Esophagus squamous epithelium (tissue), 4 donors: Measurements from ENCODE around the gene CCNY.

Source experiments
- CTCF ChIP-seq, 6 experiments: fragments of 450-650 bp in 4 of 6; fragments of 200-600 bp in 2 of 6; sonication (generic) in 2 of 6; IDR thresholded peaks; one replicate each; pipeline ENCODE4 v1.5.1; 2016 to 2019; ENCODE audit warnings: antibody characterized with exemption in 6 of 6, mild to moderate bottlenecking in 4 of 6, moderate library complexity in 4 of 6
- POLR2A ChIP-seq, 4 donors: fragments of 450-650 bp; IDR thresholded peaks; one replicate each; pipeline ENCODE4 v1.6.1; 2017; ENCODE audit warnings: antibody characterized with exemption in 4 of 4, mild to moderate bottlenecking in 4 of 4, moderate library complexity in 3 of 4

- TF ChIP-seq POLR2A (IDR thresholded peaks at IDR 0.05): no peak
- no peak for TF ChIP-seq CTCF (IDR thresholded peaks at IDR 0.05)
Measured at GRCh38 chr10:35466170-35466569, 129.9 kb downstream of the CCNY start.
